ENCODE measurements around the gene ITGA2. TPM values are rescaled to one million over a fixed set of nuclear protein-coding genes. Genes with fewer than 3 reads are reported as not detected.

The ITGA2 gene
- total RNA-seq, 1 donor from 2014 or later, result 0.30 TPM

- Mint-ChIP-seq H3K4me1 (ENCODE audit: unreplicated experiment) (peaks cover 8% of the 10 kb centered on the region), H3K27me3 (ENCODE audit: unreplicated experiment) (peaks cover 5% of the 10 kb centered on the region), H3K9me3 (ENCODE audit: unreplicated experiment) (no peaks in the 10 kb centered on the region), H3K4me3 (ENCODE audit: unreplicated experiment) (no peak overlapping the region), H3K36me3 (ENCODE audit: unreplicated experiment) (no peaks in the 10 kb centered on the region), H3K27ac (ENCODE audit: unreplicated experiment) (no peak overlapping the region)
- DNase-seq (ENCODE audit: extremely low spot score, unreplicated experiment), result no peak
- TF ChIP-seq, protein P1, sequence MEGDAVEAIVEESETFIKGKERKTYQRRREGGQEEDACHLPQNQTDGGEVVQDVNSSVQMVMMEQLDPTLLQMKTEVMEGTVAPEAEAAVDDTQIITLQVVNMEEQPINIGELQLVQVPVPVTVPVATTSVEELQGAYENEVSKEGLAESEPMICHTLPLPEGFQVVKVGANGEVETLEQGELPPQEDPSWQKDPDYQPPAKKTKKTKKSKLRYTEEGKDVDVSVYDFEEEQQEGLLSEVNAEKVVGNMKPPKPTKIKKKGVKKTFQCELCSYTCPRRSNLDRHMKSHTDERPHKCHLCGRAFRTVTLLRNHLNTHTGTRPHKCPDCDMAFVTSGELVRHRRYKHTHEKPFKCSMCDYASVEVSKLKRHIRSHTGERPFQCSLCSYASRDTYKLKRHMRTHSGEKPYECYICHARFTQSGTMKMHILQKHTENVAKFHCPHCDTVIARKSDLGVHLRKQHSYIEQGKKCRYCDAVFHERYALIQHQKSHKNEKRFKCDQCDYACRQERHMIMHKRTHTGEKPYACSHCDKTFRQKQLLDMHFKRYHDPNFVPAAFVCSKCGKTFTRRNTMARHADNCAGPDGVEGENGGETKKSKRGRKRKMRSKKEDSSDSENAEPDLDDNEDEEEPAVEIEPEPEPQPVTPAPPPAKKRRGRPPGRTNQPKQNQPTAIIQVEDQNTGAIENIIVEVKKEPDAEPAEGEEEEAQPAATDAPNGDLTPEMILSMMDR (IDR thresholded peaks at IDR 0.05), result no peak
Observed at GRCh38 chr5:53069626-53070025, 80.5 kb downstream of the ITGA2 start.

DNA sequence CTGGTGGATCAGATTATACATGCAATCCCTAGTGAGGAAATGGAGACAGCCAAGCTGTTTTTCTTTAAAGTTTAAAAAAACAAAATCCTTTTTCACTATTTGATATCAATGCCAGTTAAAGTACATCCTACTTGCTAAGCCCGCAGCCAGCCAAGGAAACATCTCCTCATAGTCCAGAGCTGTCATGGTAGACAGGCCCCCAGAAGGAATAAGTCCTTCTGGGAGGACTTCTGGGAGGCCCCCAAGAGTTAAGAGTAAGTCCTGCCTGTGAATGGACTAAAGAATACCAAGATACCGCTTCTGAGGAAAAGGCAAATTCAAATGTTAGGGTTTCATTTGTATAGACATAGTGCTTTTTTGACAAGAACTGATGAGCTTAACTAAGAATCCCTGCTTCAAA, 82.1 kb downstream of the ITGA2 start:
- Mint-ChIP-seq H3K9me3 (ENCODE audit: unreplicated experiment) (no peaks in the 10 kb centered on the region), H3K4me1 (ENCODE audit: unreplicated experiment) (peaks cover 8% of the 10 kb centered on the region), H3K27me3 (ENCODE audit: unreplicated experiment) (peaks cover 10% of the 10 kb centered on the region), H3K36me3 (ENCODE audit: unreplicated experiment) (no peaks in the 10 kb centered on the region), H3K27ac (ENCODE audit: unreplicated experiment) (no peak overlapping the region), H3K4me3 (ENCODE audit: unreplicated experiment) (no peak overlapping the region)
- no peak for DNase-seq (ENCODE audit: extremely low spot score, unreplicated experiment)
- TF ChIP-seq, protein P1 (IDR thresholded peaks at IDR 0.05), result no peak

DNA sequence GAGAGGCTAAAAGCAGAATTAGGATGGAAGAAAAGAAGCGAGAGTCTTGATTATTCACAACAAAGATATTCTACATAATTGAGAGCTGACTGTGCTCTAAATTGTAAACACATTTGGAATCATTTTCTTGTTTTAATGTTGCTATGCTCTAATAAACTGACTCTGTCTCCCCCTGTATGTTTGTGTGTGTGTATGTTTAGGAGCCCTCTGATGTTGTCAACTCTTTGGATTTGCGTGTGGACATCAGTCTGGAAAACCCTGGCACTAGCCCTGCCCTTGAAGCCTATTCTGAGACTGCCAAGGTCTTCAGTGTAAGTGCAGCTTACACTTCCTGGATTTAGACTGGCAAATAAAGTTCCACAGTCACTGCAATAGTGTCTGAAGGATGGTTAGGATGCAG, 82.6 kb downstream of the ITGA2 start:
- no peaks in the 10 kb centered on the region for H3K36me3 Mint-ChIP-seq (ENCODE audit: unreplicated experiment)
- H3K27ac Mint-ChIP-seq (ENCODE audit: unreplicated experiment), result no peak overlapping the region
- no peak overlapping the region for H3K4me3 Mint-ChIP-seq (ENCODE audit: unreplicated experiment)
- no peak for DNase-seq (ENCODE audit: extremely low spot score, unreplicated experiment)
- TF ChIP-seq, protein P1 (IDR thresholded peaks at IDR 0.05), result no peak
- peaks cover 8% of the 10 kb centered on the region for H3K4me1 Mint-ChIP-seq (ENCODE audit: unreplicated experiment)
- no peaks in the 10 kb centered on the region for H3K9me3 Mint-ChIP-seq (ENCODE audit: unreplicated experiment)
- peaks cover 14% of the 10 kb centered on the region for H3K27me3 Mint-ChIP-seq (ENCODE audit: unreplicated experiment)

- TF ChIP-seq, protein P1 (IDR thresholded peaks at IDR 0.05), result no peak
- H3K27ac Mint-ChIP-seq (ENCODE audit: unreplicated experiment), result no peak overlapping the region
- H3K4me3 Mint-ChIP-seq (ENCODE audit: unreplicated experiment), result no peak overlapping the region
- peaks cover 8% of the 10 kb centered on the region for H3K4me1 Mint-ChIP-seq (ENCODE audit: unreplicated experiment)
- H3K9me3 Mint-ChIP-seq (ENCODE audit: unreplicated experiment), result no peaks in the 10 kb centered on the region
- H3K36me3 Mint-ChIP-seq (ENCODE audit: unreplicated experiment), result no peaks in the 10 kb centered on the region
- no peak for DNase-seq (ENCODE audit: extremely low spot score, unreplicated experiment)
- H3K27me3 Mint-ChIP-seq (ENCODE audit: unreplicated experiment), result peaks cover 21% of the 10 kb centered on the region
Observed at GRCh38 chr5:53073348-53073747, 84.2 kb downstream of the ITGA2 start.

GRCh38 chr5:53076014-53076583, 86.9 kb downstream of the ITGA2 start:
- DNase-seq (ENCODE audit: extremely low spot score, unreplicated experiment), result no peak
- Mint-ChIP-seq H3K27me3 (ENCODE audit: unreplicated experiment) (peaks cover 21% of the 10 kb centered on the region), H3K36me3 (ENCODE audit: unreplicated experiment) (no peaks in the 10 kb centered on the region), H3K4me3 (ENCODE audit: unreplicated experiment) (no peak overlapping the region), H3K9me3 (ENCODE audit: unreplicated experiment) (no peaks in the 10 kb centered on the region), H3K4me1 (ENCODE audit: unreplicated experiment) (peaks cover 4% of the 10 kb centered on the region), H3K27ac (ENCODE audit: unreplicated experiment) (no peak overlapping the region)
- TF ChIP-seq, protein P1 (IDR thresholded peaks at IDR 0.05), result no peak

All from osteocyte (in vitro differentiated cells).